IMR-90 (cell line): ENCODE data around the gene TUB. TPM values are rescaled to one million over a fixed set of nuclear protein-coding genes. Genes with fewer than 3 reads are reported as not detected.
A peak's percentile ranks its signal among the peaks of the same experiment; 100 is the strongest.

Source experiments
- ATAC-seq: fragments of 200-7000 bp; cut with Tn5 transposase; 2 replicates; pipeline ENCODE4 v1.9.1; 2020; ENCODE audit warnings: low read depth, mild to moderate bottlenecking, moderate library complexity
- BruUV-seq: library from RNA; stranded (reverse); fragments of 400-500 nt; replicated peaks from 2 replicates; lab custom pipeline; 2021; lab: Mats Ljungman, UMichigan
- CTCF ChIA-PET: fragments of 300-600 bp; formaldehyde crosslinking; extraction: SDS; loops from one replicate; lab custom pipeline; 2021; ENCODE audit warnings: antibody characterized with exemption; lab: Yijun Ruan, JAX
- POLR2A ChIA-PET: fragments of 300-600 bp; sonication (Branson Sonifier 250); formaldehyde crosslinking; loops from one replicate; lab custom pipeline; 2022; ENCODE audit warnings: antibody characterized with exemption; ENCODE audit not compliant: unreplicated experiment; lab: Charles Lee
- DNase-seq: peaks from one replicate; pipeline ENCODE4 v3.0.0; 2013
- H2AFZ ChIP-seq: replicated peaks from 2 replicates; pipeline ENCODE3; 2013; ENCODE audit warnings: low read length, mild to moderate bottlenecking; ENCODE audit not compliant: poor library complexity
- H2AK5ac ChIP-seq: 2 replicates; pipeline ENCODE4 v1.6.1; 2013; ENCODE audit warnings: low read depth, low read length, inconsistent platforms
- H2AK9ac ChIP-seq: replicated peaks from 2 replicates; pipeline ENCODE3; 2013; ENCODE audit warnings: mild to moderate bottlenecking, low read depth, low read length, moderate library complexity; ENCODE audit not compliant: poor library complexity
- H2BK120ac ChIP-seq: 2 replicates; pipeline ENCODE4 v1.6.1; 2013; ENCODE audit warnings: low read depth, low read length, inconsistent platforms
- H2BK15ac ChIP-seq: 3 replicates; pipeline ENCODE4 v1.6.1; 2013; ENCODE audit warnings: low read depth, low read length, inconsistent platforms
- H2BK20ac ChIP-seq: 2 replicates; pipeline ENCODE4 v1.6.1; 2013; ENCODE audit warnings: low read depth, mild to moderate bottlenecking, inconsistent platforms, low read length, moderate library complexity
- H2BK5ac ChIP-seq: 2 replicates; pipeline ENCODE4 v1.6.1; 2013; ENCODE audit warnings: mild to moderate bottlenecking, low read depth, low read length, inconsistent platforms; ENCODE audit not compliant: poor library complexity, severe bottlenecking
- H3K14ac ChIP-seq: replicated peaks from 2 replicates; pipeline ENCODE4 v1.6.1; 2013; ENCODE audit warnings: low read depth, low read length, inconsistent platforms
- H3K18ac ChIP-seq: 2 replicates; pipeline ENCODE4 v1.6.1; 2013; ENCODE audit warnings: low read depth, low read length, control low read depth
- H3K23ac ChIP-seq: 2 replicates; pipeline ENCODE4 v1.6.1; 2013; ENCODE audit warnings: low read depth, low read length, inconsistent platforms
- H3K27ac ChIP-seq: 2 replicates; pipeline ENCODE4 v1.5.1; 2013; ENCODE audit warnings: mild to moderate bottlenecking, control low read depth, low read length; ENCODE audit not compliant: insufficient read depth
- H3K27me3 ChIP-seq: 2 replicates; pipeline ENCODE4 v1.6.1; 2013; ENCODE audit warnings: low read length; ENCODE audit not compliant: control insufficient read depth, insufficient read depth
- H3K36me3 ChIP-seq: 2 replicates; pipeline ENCODE4 v1.6.1; 2013; ENCODE audit warnings: low read length, mixed read lengths; ENCODE audit not compliant: control insufficient read depth, insufficient read depth
- H3K4ac ChIP-seq: 2 replicates; pipeline ENCODE4 v1.6.1; 2013; ENCODE audit warnings: low read depth, low read length, inconsistent platforms
- H3K4me1 ChIP-seq: 2 replicates; pipeline ENCODE4 v1.6.1; 2013; ENCODE audit warnings: low read length, mixed read lengths; ENCODE audit not compliant: control insufficient read depth, insufficient read depth
- H3K4me2 ChIP-seq: 2 replicates; pipeline ENCODE4 v1.6.1; 2013; ENCODE audit warnings: low read depth, mild to moderate bottlenecking, control low read depth, low read length, moderate library complexity
- H3K4me3 ChIP-seq: 2 replicates; pipeline ENCODE4 v1.5.1; 2013; ENCODE audit warnings: low read depth, mild to moderate bottlenecking, control low read depth, low read length, moderate library complexity; ENCODE audit not compliant: insufficient read depth
- H3K56ac ChIP-seq: 2 replicates; pipeline ENCODE4 v1.6.1; 2013; ENCODE audit warnings: low read length, inconsistent platforms; ENCODE audit not compliant: insufficient read depth; ENCODE audit errors: extremely low read depth
- H3K79me1 ChIP-seq, 2 experiments: 2 replicates each; pipeline ENCODE4 v1.6.1; 2013; ENCODE audit warnings: low read length in 2 of 2, inconsistent platforms in 1 of 2, low read depth in 1 of 2
- H3K9ac ChIP-seq: 2 replicates; pipeline ENCODE4 v1.6.1; 2013; ENCODE audit warnings: low read depth, low read length, control low read depth
- H3K9me1 ChIP-seq: 2 replicates; pipeline ENCODE4 v1.6.1; 2013; ENCODE audit warnings: low read length, inconsistent platforms; ENCODE audit not compliant: insufficient read depth
- H3K9me3 ChIP-seq: 2 replicates; pipeline ENCODE4 v1.6.1; 2013; ENCODE audit warnings: low read length; ENCODE audit not compliant: control insufficient read depth, insufficient read depth
- H4K20me1 ChIP-seq: 2 replicates; pipeline ENCODE4 v1.6.1; 2013; ENCODE audit warnings: low read length, inconsistent platforms; ENCODE audit not compliant: insufficient read depth
- H4K5ac ChIP-seq: 2 replicates; pipeline ENCODE4 v1.6.1; 2013; ENCODE audit warnings: mild to moderate bottlenecking, low read depth, low read length, control low read depth
- H4K8ac ChIP-seq, 2 experiments: 2 replicates each; pipeline ENCODE4 v1.6.1; 2013; ENCODE audit warnings: low read depth in 2 of 2, low read length in 2 of 2, control low read depth in 1 of 2, inconsistent platforms in 1 of 2
- H4K91ac ChIP-seq: 2 replicates; pipeline ENCODE4 v1.6.1; 2013; ENCODE audit warnings: low read depth, low read length, inconsistent platforms; ENCODE audit not compliant: insufficient read depth
- BHLHE40 ChIP-seq: fragments of 150-350 bp; IDR thresholded peaks from 2 replicates; pipeline ENCODE4 v1.6.1; 2016; ENCODE audit warnings: mild to moderate bottlenecking, low read depth, low read length
- CEBPB ChIP-seq: IDR thresholded peaks from 2 replicates; pipeline ENCODE4 v1.6.1; 2012; ENCODE audit warnings: low read depth, low read length, improper control_type of control experiment
- CHD1 ChIP-seq: IDR thresholded peaks from 2 replicates; pipeline ENCODE4 v1.6.1; 2012; ENCODE audit warnings: low read depth, low read length, improper control_type of control experiment
- MAFK ChIP-seq: IDR thresholded peaks from 2 replicates; pipeline ENCODE4 v1.6.1; 2012; ENCODE audit warnings: low read depth, low read length, improper control_type of control experiment
- MAZ ChIP-seq: IDR thresholded peaks from 2 replicates; pipeline ENCODE4 v1.6.1; 2012; ENCODE audit warnings: low read depth, mild to moderate bottlenecking, low read length, improper control_type of control experiment, moderate library complexity, borderline replicate concordance
- MXI1 ChIP-seq: IDR thresholded peaks from 2 replicates; pipeline ENCODE4 v1.6.1; 2012; ENCODE audit warnings: low read depth, mild to moderate bottlenecking, low read length, moderate library complexity, borderline replicate concordance
- NFE2L2 ChIP-seq: fragments of 150-350 bp; IDR thresholded peaks from 2 replicates; pipeline ENCODE4 v1.6.1; 2016; ENCODE audit warnings: low read depth, mild to moderate bottlenecking, low read length
- POLR2A ChIP-seq: IDR thresholded peaks from 2 replicates; pipeline ENCODE4 v1.6.1; 2012; ENCODE audit warnings: mild to moderate bottlenecking, low read depth, low read length
- RAD21 ChIP-seq: IDR thresholded peaks from 2 replicates; pipeline ENCODE4 v1.6.1; 2012; ENCODE audit warnings: low read length, improper control_type of control experiment
- RFX5 ChIP-seq: IDR thresholded peaks from 2 replicates; pipeline ENCODE4 v1.8.0; 2012; ENCODE audit warnings: low read depth, mild to moderate bottlenecking, low read length, moderate library complexity
- SMC3 ChIP-seq: fragments of 150-350 bp; IDR thresholded peaks from 2 replicates; pipeline ENCODE4 v1.6.1; 2016; ENCODE audit warnings: low read depth, mild to moderate bottlenecking, antibody characterized with exemption, low read length, moderate library complexity
- WGBS, 2 experiments: methylation state at CpG; one replicate each; pipeline versions ENCODE4 v1.1.5 to v1.1.7; 2013; ENCODE audit warnings: missing lambda C conversion rate in 2 of 2; ENCODE audit not compliant: insufficient read length in 1 of 2; ENCODE audit errors: extremely low coverage in 2 of 2; 5-methylcytosine and 5-hydroxymethylcytosine counted together
- dilution Hi-C: fragments of 300-500 bp; cut with HindIII; formaldehyde crosslinking; loops from one replicate; pipeline ENCODE4 v1.14.3; 2018; ENCODE audit warnings: low sequenced_read_pairs; ENCODE audit not compliant: unreplicated experiment
- in situ Hi-C: fragments of 300-500 bp; cut with MboI; formaldehyde crosslinking; loops from 3 replicates; pipeline ENCODE4 v1.14.3; 2019; ENCODE audit warnings: low sequenced_read_pairs, inconsistent platforms, mixed read lengths
- intact Hi-C: fragments of 100-400 bp; cut with micrococcal nuclease; formaldehyde crosslinking; loops from 2 replicates; pipeline ENCODE4 v1.10.0; 2022
- polyA plus RNA-seq, 3 experiments: library from polyadenylated mRNA; depleted of rRNA; stranded (reverse); fragments of >200 nt; gene quantifications; 2 replicates each; pipeline ENCODE4 v1.2.3, GENCODE V29; 2012; ENCODE audit warnings: low replicate concordance in 1 of 3
- total RNA-seq: library from RNA; depleted of rRNA; stranded (reverse); fragments of >200 nt; gene quantifications from 2 replicates; pipeline ENCODE4 v1.2.3, GENCODE V29; 2012
- TF ChIP-seq, protein P1 (sequence below): conservative IDR thresholded peaks from 2 replicates; pipeline ENCODE4 v1.5.1; 2012; ENCODE audit warnings: mild to moderate bottlenecking, low read depth, low read length, improper control_type of control experiment
- TF ChIP-seq, protein P2 (sequence below): fragments of 150-350 bp; IDR thresholded peaks from 2 replicates; pipeline ENCODE4 v1.6.1; 2016; ENCODE audit warnings: low read depth, mild to moderate bottlenecking, low read length, moderate library complexity, borderline replicate concordance
- TF ChIP-seq, protein P3 (sequence below): fragments of 150-350 bp; IDR thresholded peaks from 2 replicates; pipeline ENCODE4 v1.6.1; 2017; ENCODE audit warnings: mild to moderate bottlenecking, antibody characterized with exemption, low read length, low read depth

TUB gene
- total and polyA plus RNA-seq, 2 of the 4 experiments (the other 2 are of a cell fraction) = 11.8 to 12.9 TPM

DNA sequence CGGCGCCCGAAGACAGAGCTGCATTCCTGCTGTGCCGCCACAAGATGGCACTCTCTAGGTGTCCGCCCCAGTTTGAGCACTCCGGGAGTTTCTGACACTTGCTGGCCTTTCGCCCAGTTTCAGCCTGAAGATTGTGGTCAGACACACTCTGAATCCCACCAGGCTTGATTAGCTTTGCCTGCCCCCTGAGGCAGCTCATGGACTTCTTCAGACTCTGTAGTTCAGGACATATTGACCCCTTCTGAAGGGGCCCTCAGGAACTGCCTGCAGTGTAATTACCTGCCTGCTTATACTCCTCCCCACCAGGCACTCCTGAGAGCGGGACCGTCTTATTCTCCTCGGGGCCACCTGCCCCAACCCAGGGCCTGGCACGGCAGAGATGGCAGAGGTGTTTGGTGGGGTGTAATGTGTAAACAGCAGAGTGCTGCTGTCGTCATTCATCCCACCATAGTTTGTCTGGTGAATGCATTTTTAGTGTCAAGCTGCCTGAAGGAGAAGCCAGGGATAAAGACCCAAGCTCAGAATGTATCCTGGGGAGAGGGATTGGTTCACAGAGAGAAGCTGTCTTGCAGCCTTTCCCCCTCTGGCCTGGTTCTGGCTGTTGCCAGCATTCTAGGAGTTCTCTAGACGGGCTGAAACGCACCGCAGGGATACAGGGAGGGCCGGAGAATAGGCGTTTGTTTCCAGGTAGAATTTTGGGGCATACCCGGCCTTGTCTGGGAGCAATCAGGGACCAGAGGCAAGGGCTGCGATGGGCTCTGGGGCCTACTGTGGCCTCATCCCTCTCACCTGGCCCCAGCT lies 47.5 kb upstream of the TUB start:
- Histone ChIP-seq H3K4ac (no peak overlapping the region), H3K18ac (no peak overlapping the region), H3K14ac (no peak overlapping the region), H3K9ac (no peak overlapping the region), H4K5ac (no peak overlapping the region), H3K23ac (no peak overlapping the region), H3K27ac (no peak overlapping the region), H3K9me1 (no peaks in the 10 kb centered on the region), H4K8ac (no peak overlapping the region), H4K91ac (no peak overlapping the region), H2BK20ac (no peak overlapping the region), H3K27me3 (peaks cover 4% of the 10 kb centered on the region; the same call in 1 of the 2 replicates), H2AK5ac (no peak overlapping the region), H2AFZ (peak overlapping the region; percentile 92), H2BK120ac (no peak overlapping the region), H3K9me3 (no peaks in the 10 kb centered on the region), H3K4me3 (no peak overlapping the region), H2AK9ac (peak overlapping the region; percentile 52), H2BK5ac (no peak overlapping the region), H3K4me2 (no peak overlapping the region), H3K56ac (no peak overlapping the region), H3K79me1 (no peaks in the 10 kb centered on the region), H3K36me3 (no peaks in the 10 kb centered on the region), H3K4me1 (0 out of 2 replicates have a peak, but pooled peaks cover 1% of the 10 kb centered on the region), H4K20me1 (no peaks in the 10 kb centered on the region), H2BK15ac (no peak overlapping the region)
- intact Hi-C loops = loop anchor here (1.0 kb wide), 4 partner anchors 27 to 66 kb away; no protein-coding TSS in a partner anchor
- ChIA-PET POLR2A (no interaction called here), CTCF (interaction anchor here (0.6 to 2.3 kb wide), 19 partner anchors 8 to 551 kb away, joined by 3 to 27 read pairs (median 3); no protein-coding TSS in a partner anchor)
- WGBS, 2 experiments = 62% methylated on average over 10 of the region's 19 CpGs; no CpG with 5 or more reads in 1 of the 2 experiments
- in situ Hi-C loops = loop anchor here (10.0 kb wide), 1 partner anchor 61 kb away; no protein-coding TSS in a partner anchor
- peak; percentile 91 for TF ChIP-seq RAD21
- TF ChIP-seq, protein P1, sequence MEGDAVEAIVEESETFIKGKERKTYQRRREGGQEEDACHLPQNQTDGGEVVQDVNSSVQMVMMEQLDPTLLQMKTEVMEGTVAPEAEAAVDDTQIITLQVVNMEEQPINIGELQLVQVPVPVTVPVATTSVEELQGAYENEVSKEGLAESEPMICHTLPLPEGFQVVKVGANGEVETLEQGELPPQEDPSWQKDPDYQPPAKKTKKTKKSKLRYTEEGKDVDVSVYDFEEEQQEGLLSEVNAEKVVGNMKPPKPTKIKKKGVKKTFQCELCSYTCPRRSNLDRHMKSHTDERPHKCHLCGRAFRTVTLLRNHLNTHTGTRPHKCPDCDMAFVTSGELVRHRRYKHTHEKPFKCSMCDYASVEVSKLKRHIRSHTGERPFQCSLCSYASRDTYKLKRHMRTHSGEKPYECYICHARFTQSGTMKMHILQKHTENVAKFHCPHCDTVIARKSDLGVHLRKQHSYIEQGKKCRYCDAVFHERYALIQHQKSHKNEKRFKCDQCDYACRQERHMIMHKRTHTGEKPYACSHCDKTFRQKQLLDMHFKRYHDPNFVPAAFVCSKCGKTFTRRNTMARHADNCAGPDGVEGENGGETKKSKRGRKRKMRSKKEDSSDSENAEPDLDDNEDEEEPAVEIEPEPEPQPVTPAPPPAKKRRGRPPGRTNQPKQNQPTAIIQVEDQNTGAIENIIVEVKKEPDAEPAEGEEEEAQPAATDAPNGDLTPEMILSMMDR = peak; percentile 95
- no peak for TF ChIP-seq RFX5
- TF ChIP-seq, protein P2, sequence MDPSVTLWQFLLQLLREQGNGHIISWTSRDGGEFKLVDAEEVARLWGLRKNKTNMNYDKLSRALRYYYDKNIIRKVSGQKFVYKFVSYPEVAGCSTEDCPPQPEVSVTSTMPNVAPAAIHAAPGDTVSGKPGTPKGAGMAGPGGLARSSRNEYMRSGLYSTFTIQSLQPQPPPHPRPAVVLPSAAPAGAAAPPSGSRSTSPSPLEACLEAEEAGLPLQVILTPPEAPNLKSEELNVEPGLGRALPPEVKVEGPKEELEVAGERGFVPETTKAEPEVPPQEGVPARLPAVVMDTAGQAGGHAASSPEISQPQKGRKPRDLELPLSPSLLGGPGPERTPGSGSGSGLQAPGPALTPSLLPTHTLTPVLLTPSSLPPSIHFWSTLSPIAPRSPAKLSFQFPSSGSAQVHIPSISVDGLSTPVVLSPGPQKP = no peak
- TF ChIP-seq BHLHE40 = no peak
- TF ChIP-seq CHD1 = no peak
- no peak for TF ChIP-seq MXI1
- TF ChIP-seq SMC3 = peak; percentile 98
- TF ChIP-seq NFE2L2 = no peak
- no peak for TF ChIP-seq POLR2A
- TF ChIP-seq, protein P3, sequence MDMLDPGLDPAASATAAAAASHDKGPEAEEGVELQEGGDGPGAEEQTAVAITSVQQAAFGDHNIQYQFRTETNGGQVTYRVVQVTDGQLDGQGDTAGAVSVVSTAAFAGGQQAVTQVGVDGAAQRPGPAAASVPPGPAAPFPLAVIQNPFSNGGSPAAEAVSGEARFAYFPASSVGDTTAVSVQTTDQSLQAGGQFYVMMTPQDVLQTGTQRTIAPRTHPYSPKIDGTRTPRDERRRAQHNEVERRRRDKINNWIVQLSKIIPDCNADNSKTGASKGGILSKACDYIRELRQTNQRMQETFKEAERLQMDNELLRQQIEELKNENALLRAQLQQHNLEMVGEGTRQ = no peak
- TF ChIP-seq MAZ = no peak
- TF ChIP-seq CEBPB = no peak
- TF ChIP-seq MAFK = no peak
- dilution Hi-C loops = no loop called here
- DNase-seq = peak; percentile 84
- no TSS peak for BruUV-seq
- peak; percentile 98 for ATAC-seq
